ENCODE results near the gene MRNIP.

MRNIP gene

DNA sequence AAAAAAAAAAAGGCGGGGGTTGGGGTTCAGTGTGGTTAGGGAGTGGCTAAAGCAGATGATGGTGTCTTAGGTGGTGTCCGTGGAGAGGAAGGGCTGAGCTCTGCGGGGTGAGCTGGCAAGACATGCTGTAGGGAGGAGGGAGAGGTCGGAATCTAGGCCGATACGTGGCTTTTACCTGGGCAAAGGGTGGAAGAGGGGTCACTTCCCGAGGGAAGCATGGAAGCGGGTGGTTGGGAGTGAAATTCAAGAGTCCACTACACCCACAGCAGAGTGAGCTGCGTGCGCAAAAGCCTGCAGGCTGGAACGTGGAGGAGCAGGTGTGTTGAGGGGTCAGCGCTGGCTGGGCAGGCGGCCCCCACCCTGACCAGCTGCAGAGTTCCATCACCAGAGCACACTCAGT, 31.3 kb upstream of the MRNIP start:
- Histone ChIP-seq H3K4me3 (ENCODE audit: low read depth, low read length) (no peak overlapping the region), H3K36me3 (ENCODE audit: control insufficient read depth, insufficient read depth, low read length) (no peaks in the 10 kb centered on the region), H3K79me2 (no peaks in the 10 kb centered on the region), H3K27ac (no peak overlapping the region), H3K4me1 (no peaks in the 10 kb centered on the region), H2AFZ (no peak overlapping the region), H3K27me3 (ENCODE audit: control insufficient read depth, insufficient read depth, low read length) (no peaks in the 10 kb centered on the region), H3K9ac (no peak overlapping the region), H3K9me3 (ENCODE audit: control insufficient read depth, low read length) (no peaks in the 10 kb centered on the region), H3K4me2 (ENCODE audit: low read length) (no peak overlapping the region)
- TF ChIP-seq, protein P1, sequence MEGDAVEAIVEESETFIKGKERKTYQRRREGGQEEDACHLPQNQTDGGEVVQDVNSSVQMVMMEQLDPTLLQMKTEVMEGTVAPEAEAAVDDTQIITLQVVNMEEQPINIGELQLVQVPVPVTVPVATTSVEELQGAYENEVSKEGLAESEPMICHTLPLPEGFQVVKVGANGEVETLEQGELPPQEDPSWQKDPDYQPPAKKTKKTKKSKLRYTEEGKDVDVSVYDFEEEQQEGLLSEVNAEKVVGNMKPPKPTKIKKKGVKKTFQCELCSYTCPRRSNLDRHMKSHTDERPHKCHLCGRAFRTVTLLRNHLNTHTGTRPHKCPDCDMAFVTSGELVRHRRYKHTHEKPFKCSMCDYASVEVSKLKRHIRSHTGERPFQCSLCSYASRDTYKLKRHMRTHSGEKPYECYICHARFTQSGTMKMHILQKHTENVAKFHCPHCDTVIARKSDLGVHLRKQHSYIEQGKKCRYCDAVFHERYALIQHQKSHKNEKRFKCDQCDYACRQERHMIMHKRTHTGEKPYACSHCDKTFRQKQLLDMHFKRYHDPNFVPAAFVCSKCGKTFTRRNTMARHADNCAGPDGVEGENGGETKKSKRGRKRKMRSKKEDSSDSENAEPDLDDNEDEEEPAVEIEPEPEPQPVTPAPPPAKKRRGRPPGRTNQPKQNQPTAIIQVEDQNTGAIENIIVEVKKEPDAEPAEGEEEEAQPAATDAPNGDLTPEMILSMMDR (IDR thresholded peaks at IDR 0.05) = no peak

DNA sequence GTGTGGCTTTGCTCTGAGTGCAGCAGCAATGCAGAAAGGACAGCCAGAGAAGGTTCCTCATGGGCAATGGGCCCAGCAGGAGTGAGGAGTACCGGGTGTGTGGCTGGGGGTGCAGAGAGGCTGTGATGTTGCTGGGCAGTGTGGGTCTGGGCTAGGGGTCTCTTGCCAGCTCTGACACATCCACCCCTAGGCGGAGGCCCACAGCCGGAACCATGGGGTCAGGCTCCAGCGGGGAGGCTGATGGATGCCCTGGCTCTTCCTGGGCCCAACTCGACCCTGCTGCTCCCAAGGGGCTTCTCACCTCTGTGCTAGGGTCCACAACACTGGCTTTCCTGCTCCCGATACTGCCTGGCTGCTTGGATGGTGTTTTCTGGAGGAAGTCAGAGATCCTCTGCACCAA, 29.2 kb upstream of the MRNIP start:
- Histone ChIP-seq H3K9ac (no peak overlapping the region), H2AFZ (no peak overlapping the region), H3K4me2 (ENCODE audit: low read length) (no peak overlapping the region), H3K27me3 (ENCODE audit: control insufficient read depth, insufficient read depth, low read length) (no peaks in the 10 kb centered on the region), H3K9me3 (ENCODE audit: control insufficient read depth, low read length) (peaks cover 4% of the 10 kb centered on the region), H3K4me3 (ENCODE audit: low read depth, low read length) (no peak overlapping the region), H3K27ac (no peak overlapping the region), H3K4me1 (no peaks in the 10 kb centered on the region), H3K36me3 (ENCODE audit: control insufficient read depth, insufficient read depth, low read length) (no peaks in the 10 kb centered on the region), H3K79me2 (peaks cover 2% of the 10 kb centered on the region)
- TF ChIP-seq, protein P1 (IDR thresholded peaks at IDR 0.05) = no peak

DNA sequence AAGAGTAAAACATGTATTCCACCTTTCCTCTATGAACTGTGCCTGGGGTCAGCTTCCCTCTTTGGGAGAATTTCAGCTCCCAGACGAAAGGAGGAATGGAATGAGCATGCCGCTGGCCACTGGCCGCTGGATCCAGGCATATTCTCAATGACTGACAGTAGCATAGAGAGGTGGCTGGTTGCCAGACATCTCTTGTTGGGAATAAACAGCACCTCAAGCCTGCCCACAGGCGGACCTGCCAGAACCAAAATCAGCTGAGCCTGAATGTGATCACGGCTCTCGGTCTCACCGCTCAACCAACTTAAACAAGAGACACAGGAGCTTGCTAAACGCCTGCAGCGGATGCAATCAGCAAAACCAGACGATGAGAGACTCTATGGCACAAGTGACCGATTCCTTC, 28.5 kb upstream of the MRNIP start:
- H3K4me3 ChIP-seq (ENCODE audit: low read depth, low read length) = no peak overlapping the region
- peaks cover 4% of the 10 kb centered on the region for H3K9me3 ChIP-seq (ENCODE audit: control insufficient read depth, low read length)
- H3K4me1 ChIP-seq = no peaks in the 10 kb centered on the region
- peaks cover 2% of the 10 kb centered on the region for H3K79me2 ChIP-seq
- TF ChIP-seq, protein P1 (IDR thresholded peaks at IDR 0.05) = no peak
- H3K27me3 ChIP-seq (ENCODE audit: control insufficient read depth, insufficient read depth, low read length) = no peaks in the 10 kb centered on the region
- no peaks in the 10 kb centered on the region for H3K36me3 ChIP-seq (ENCODE audit: control insufficient read depth, insufficient read depth, low read length)
- no peak overlapping the region for H3K4me2 ChIP-seq (ENCODE audit: low read length)
- no peak overlapping the region for H3K27ac ChIP-seq
- H2AFZ ChIP-seq = no peak overlapping the region
- H3K9ac ChIP-seq = no peak overlapping the region

DNA sequence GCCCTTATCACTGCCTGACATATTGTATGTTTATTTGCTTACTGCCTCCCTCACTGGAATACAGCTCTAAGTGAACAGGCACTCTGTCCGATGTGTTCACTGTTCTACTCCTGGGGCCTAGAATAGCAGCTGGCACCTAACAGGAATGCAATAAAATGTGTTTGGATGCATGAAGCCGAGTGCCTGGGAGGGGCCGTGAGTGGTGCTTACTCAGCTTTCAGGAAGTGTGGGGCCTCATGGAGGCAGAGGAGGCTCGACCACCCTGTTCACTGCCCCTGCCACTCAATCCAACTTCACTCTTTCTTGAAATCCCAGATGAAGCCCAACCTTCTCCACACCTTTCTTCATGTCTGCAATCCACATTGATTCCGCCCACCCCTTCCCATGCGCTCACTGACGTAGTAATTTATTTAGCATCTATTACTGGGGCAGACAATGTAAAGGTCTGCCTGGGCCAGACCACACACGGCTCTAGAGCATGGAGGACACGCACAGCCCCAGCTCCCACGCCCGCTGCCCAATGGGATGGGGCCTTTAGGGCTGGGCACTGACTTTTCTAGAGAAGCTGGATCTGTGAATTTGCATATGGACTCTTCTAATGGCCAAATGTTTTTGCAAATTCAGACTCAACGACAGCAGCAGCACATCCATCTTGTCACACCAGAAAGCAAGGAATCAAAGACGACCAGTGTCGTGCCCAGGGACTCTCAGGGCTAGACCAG, 27.7 kb upstream of the MRNIP start:
- Histone ChIP-seq H3K9ac (no peak overlapping the region), H3K9me3 (ENCODE audit: control insufficient read depth, low read length) (peaks cover 4% of the 10 kb centered on the region), H3K27ac (no peak overlapping the region), H3K4me2 (ENCODE audit: low read length) (no peak overlapping the region), H3K4me3 (ENCODE audit: low read depth, low read length) (no peak overlapping the region), H2AFZ (no peak overlapping the region), H3K4me1 (no peaks in the 10 kb centered on the region), H3K79me2 (peaks cover 2% of the 10 kb centered on the region), H3K36me3 (ENCODE audit: control insufficient read depth, insufficient read depth, low read length) (no peaks in the 10 kb centered on the region), H3K27me3 (ENCODE audit: control insufficient read depth, insufficient read depth, low read length) (no peaks in the 10 kb centered on the region)
- TF ChIP-seq, protein P1 (IDR thresholded peaks at IDR 0.05) = no peak

DNA sequence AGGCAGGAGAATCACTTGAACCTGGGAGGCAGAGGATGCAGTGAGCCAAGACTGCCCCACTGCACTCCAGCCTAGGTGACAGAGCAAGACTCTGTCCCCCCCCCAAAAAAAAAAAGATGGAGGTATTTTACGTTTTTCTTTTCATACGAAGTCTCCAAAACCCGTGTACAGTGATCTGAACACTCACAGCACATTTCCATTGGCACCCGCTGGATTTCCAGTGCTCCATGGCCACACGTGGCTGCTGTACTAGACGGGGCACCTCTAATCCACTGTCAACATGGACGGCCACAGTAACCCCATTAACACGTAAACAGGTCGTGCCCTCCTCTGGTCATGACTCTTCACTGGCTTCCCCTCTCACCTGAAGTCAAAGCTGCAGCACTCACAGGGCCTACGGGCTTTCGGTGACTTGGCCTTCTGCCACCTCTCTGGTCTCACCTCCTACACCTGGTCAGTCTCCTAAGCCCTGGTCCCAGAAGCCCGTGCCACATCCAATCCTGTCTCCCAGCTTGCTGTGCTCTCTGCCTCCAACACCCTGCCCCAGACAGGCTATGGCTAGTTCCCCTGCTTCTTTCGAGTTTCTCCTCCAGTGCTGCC, 27.0 kb upstream of the MRNIP start:
- TF ChIP-seq, protein P1 (IDR thresholded peaks at IDR 0.05) = no peak
- H3K79me2 ChIP-seq = peaks cover 2% of the 10 kb centered on the region
- no peaks in the 10 kb centered on the region for H3K27me3 ChIP-seq (ENCODE audit: control insufficient read depth, insufficient read depth, low read length)
- no peak overlapping the region for H3K4me2 ChIP-seq (ENCODE audit: low read length)
- no peak overlapping the region for H3K27ac ChIP-seq
- no peak overlapping the region for H3K4me3 ChIP-seq (ENCODE audit: low read depth, low read length)
- H3K9ac ChIP-seq = no peak overlapping the region
- H3K9me3 ChIP-seq (ENCODE audit: control insufficient read depth, low read length) = peaks cover 4% of the 10 kb centered on the region
- no peaks in the 10 kb centered on the region for H3K4me1 ChIP-seq
- no peaks in the 10 kb centered on the region for H3K36me3 ChIP-seq (ENCODE audit: control insufficient read depth, insufficient read depth, low read length)
- no peak overlapping the region for H2AFZ ChIP-seq

Measured in parathyroid adenoma (tissue), 2 donors.